Tibial artery (tissue), 4 donors: ENCODE data around the gene SEZ6L2.
A peak's percentile ranks its signal among the peaks of the same experiment; 100 is the strongest.
"Not testable (repeated sequence)": the region's sequence is repeated elsewhere in the genome, so short reads cannot be mapped to it uniquely, and the experiment has no call there.

Source experiments
- DNase-seq, 2 donors: peaks; one replicate each; pipeline ENCODE4 v3.0.0-alpha.2; 2019
- H3K27ac ChIP-seq, 2 donors: fragments of 200-600 bp; sonication (generic) in 1 of 2; 1 replicate in 1 of 2; 2 replicates in 1 of 2; pipeline ENCODE4 v1.5.1; 2018 to 2019; ENCODE audit warnings: mild to moderate bottlenecking in 1 of 2
- H3K27me3 ChIP-seq, 2 donors: fragments of 200-600 bp; sonication (generic) in 1 of 2; one replicate each; pipeline versions ENCODE4 v1.5.1 to v1.6.0; 2016 to 2019
- H3K36me3 ChIP-seq, 3 donors: fragments of 200-600 bp; sonication (generic) in 2 of 3; one replicate each; pipeline ENCODE4 v1.5.1; 2016 to 2019; ENCODE audit warnings: mild to moderate bottlenecking in 2 of 3
- H3K4me1 ChIP-seq, 4 donors: fragments of 200-600 bp; sonication (generic) in 2 of 4; 1 replicate in 3 of 4; 2 replicates in 1 of 4; pipeline ENCODE4 v1.5.1; 2016 to 2019
- H3K4me3 ChIP-seq, 2 donors: fragments of 200-600 bp; sonication (generic) in 1 of 2; 1 replicate in 1 of 2; 2 replicates in 1 of 2; pipeline ENCODE4 v1.5.1; 2018 to 2019; ENCODE audit warnings: mild to moderate bottlenecking in 2 of 2
- H3K9me3 ChIP-seq, 3 donors: fragments of 200-600 bp; sonication (generic) in 1 of 3; one replicate each; pipeline ENCODE4 v1.5.1; 2016 to 2019
- CTCF ChIP-seq, 2 experiments: fragments of 200-600 bp in 1 of 2; fragments of 450-650 bp in 1 of 2; IDR thresholded peaks; one replicate each; pipeline ENCODE4 v1.5.1; 2017 to 2019; ENCODE audit warnings: antibody characterized with exemption in 2 of 2, mild to moderate bottlenecking in 1 of 2, moderate library complexity in 1 of 2
- intact Hi-C: fragments of 100-400 bp; cut with DNase I; formaldehyde crosslinking; loops from one replicate; pipeline ENCODE4 v1.15.0; 2023; ENCODE audit warnings: low total_unique reads

Gene SEZ6L2

GRCh38 chr16:29873319-29873718 lies 26.0 kb downstream of the SEZ6L2 start:
- no peaks in the 10 kb centered on the region for H3K36me3 ChIP-seq
- H3K9me3 ChIP-seq, result no peaks in the 10 kb centered on the region
- DNase-seq, result no peak
- intact Hi-C loops, result no loop called here
- peaks cover 0 to 10% (median 0%) of the 10 kb centered on the region in 4 donors for H3K4me1 ChIP-seq
- no peak overlapping the region for H3K27ac ChIP-seq
- peaks cover 3 to 42% of the 10 kb centered on the region in 2 donors for H3K27me3 ChIP-seq
- no peak overlapping the region for H3K4me3 ChIP-seq
- no peak for TF ChIP-seq CTCF (IDR thresholded peaks at IDR 0.05)

- TF ChIP-seq CTCF (IDR thresholded peaks at IDR 0.05), result no peak
- Histone ChIP-seq H3K4me3 (no peak overlapping the region), H3K27ac (no peak overlapping the region), H3K36me3 (no peaks in the 10 kb centered on the region), H3K9me3 (no peaks in the 10 kb centered on the region), H3K4me1 (peaks cover 0 to 9% (median 0%) of the 10 kb centered on the region in 4 donors), H3K27me3 (peaks cover 0 to 29% of the 10 kb centered on the region in 2 donors)
- intact Hi-C loops, result no loop called here
- no peak for DNase-seq
These were observed 27.4 kb downstream of the SEZ6L2 start for GRCh38 chr16:29871822-29872546.

- H3K4me3 ChIP-seq, H3K4me1 ChIP-seq, H3K36me3 ChIP-seq, intact Hi-C loops, H3K27me3 ChIP-seq, H3K9me3 ChIP-seq, DNase-seq, H3K27ac ChIP-seq: not testable (repeated sequence)
These were observed 30.3 kb downstream of the SEZ6L2 start for GRCh38 chr16:29869067-29869466.

GRCh38 chr16:29868396-29869009 lies 30.8 kb downstream of the SEZ6L2 start:
- Histone ChIP-seq H3K27ac (no peak overlapping the region), H3K36me3 (no peaks in the 10 kb centered on the region), H3K4me3 (no peak overlapping the region), H3K27me3 (peaks cover 0 to 7% of the 10 kb centered on the region in 2 donors), H3K4me1 (peaks cover 0 to 4% (median 2%) of the 10 kb centered on the region in 4 donors), H3K9me3 (no peaks in the 10 kb centered on the region)
- DNase-seq, result no peak
- intact Hi-C loops, result no loop called here
- no peak for TF ChIP-seq CTCF (IDR thresholded peaks at IDR 0.05)

GRCh38 chr16:29864205-29864604 lies 35.1 kb downstream of the SEZ6L2 start:
- intact Hi-C loops, result loop anchor here (5.0 kb wide), 2 partner anchors 37 to 143 kb away; no protein-coding TSS in a partner anchor
- no peak for DNase-seq
- Histone ChIP-seq H3K4me3 (no peak overlapping the region), H3K27me3 (no peaks in the 10 kb centered on the region), H3K9me3 (no peaks in the 10 kb centered on the region), H3K4me1 (peaks cover 0 to 26% (median 20%) of the 10 kb centered on the region in 4 donors), H3K27ac (no peak overlapping the region), H3K36me3 (peaks cover 16 to 21% (median 20%) of the 10 kb centered on the region in 3 donors)
- no peak for TF ChIP-seq CTCF (IDR thresholded peaks at IDR 0.05)

- peaks cover 0 to 32% (median 23%) of the 10 kb centered on the region in 4 donors for H3K4me1 ChIP-seq
- H3K27me3 ChIP-seq, result no peaks in the 10 kb centered on the region
- intact Hi-C loops, result loop anchor here (5.0 kb wide), 2 partner anchors 36 to 144 kb away; no protein-coding TSS in a partner anchor
- peak overlapping the region; percentile 74 to 89 for H3K27ac ChIP-seq
- no peak for TF ChIP-seq CTCF (IDR thresholded peaks at IDR 0.05)
- H3K36me3 ChIP-seq, result peaks cover 16 to 26% (median 25%) of the 10 kb centered on the region in 3 donors
- DNase-seq, result no peak
- H3K4me3 ChIP-seq, result peak overlapping the region; percentile 59 to 68
- H3K9me3 ChIP-seq, result no peaks in the 10 kb centered on the region
These were observed 35.7 kb downstream of the SEZ6L2 start for GRCh38 chr16:29863669-29863984.
